ENCODE measurements around the gene ACTR2.
"Not testable (repeated sequence)": the region's sequence is repeated elsewhere in the genome, so short reads cannot be mapped to it uniquely, and the experiment has no call there.

ACTR2 gene

GRCh38 chr2:65228263-65228750, 676 bp downstream of the ACTR2 start:
- DNase-seq (ENCODE audit: low read depth): no peak

- DNase-seq (ENCODE audit: low read depth): no peak
Measured at GRCh38 chr2:65231121-65231520, 3.5 kb downstream of the ACTR2 start.

GRCh38 chr2:65231892-65232477, 4.4 kb downstream of the ACTR2 start:
- no peak for DNase-seq (ENCODE audit: low read depth)

GRCh38 chr2:65232636-65233035, 5.0 kb downstream of the ACTR2 start:
- no peak for DNase-seq (ENCODE audit: low read depth)

GRCh38 chr2:65240657-65241056, 13.0 kb downstream of the ACTR2 start:
- DNase-seq (ENCODE audit: low read depth): no peak

GRCh38 chr2:65244452-65244851, 16.8 kb downstream of the ACTR2 start:
- not testable (repeated sequence) for DNase-seq (ENCODE audit: low read depth)

- no peak for DNase-seq (ENCODE audit: low read depth)
Measured at GRCh38 chr2:65252640-65253039, 25.0 kb downstream of the ACTR2 start.

- DNase-seq (ENCODE audit: low read depth): no peak
Measured at GRCh38 chr2:65255356-65255755, 27.7 kb downstream of the ACTR2 start.

GRCh38 chr2:65256054-65256453, 28.4 kb downstream of the ACTR2 start:
- DNase-seq (ENCODE audit: low read depth): no peak

- not testable (repeated sequence) for DNase-seq (ENCODE audit: low read depth)
Measured at GRCh38 chr2:65257866-65258265, 30.2 kb downstream of the ACTR2 start.

- no peak for DNase-seq (ENCODE audit: low read depth)
Measured at GRCh38 chr2:65261676-65262075, 34.0 kb downstream of the ACTR2 start.

GRCh38 chr2:65263262-65263661, 35.6 kb downstream of the ACTR2 start:
- DNase-seq (ENCODE audit: low read depth): no peak

- no peak for DNase-seq (ENCODE audit: low read depth)
Measured at GRCh38 chr2:65263986-65264385, 36.4 kb downstream of the ACTR2 start.

- DNase-seq (ENCODE audit: low read depth): peak; percentile 14
Measured at GRCh38 chr2:65264821-65265670, 37.4 kb downstream of the ACTR2 start.

GRCh38 chr2:65265671-65266045, 38.0 kb downstream of the ACTR2 start:
- DNase-seq (ENCODE audit: low read depth): no peak

GRCh38 chr2:65267008-65267407, 39.4 kb downstream of the ACTR2 start:
- DNase-seq (ENCODE audit: low read depth): no peak

- DNase-seq (ENCODE audit: low read depth): no peak
Measured at GRCh38 chr2:65268957-65269356, 41.3 kb downstream of the ACTR2 start.

GRCh38 chr2:65273344-65273743, 45.7 kb downstream of the ACTR2 start:
- DNase-seq (ENCODE audit: low read depth): no peak

GRCh38 chr2:65275141-65275915, 47.7 kb downstream of the ACTR2 start:
- no peak for DNase-seq (ENCODE audit: low read depth)

- DNase-seq (ENCODE audit: low read depth): no peak
Measured at GRCh38 chr2:65276609-65277008, 49.0 kb downstream of the ACTR2 start.

GRCh38 chr2:65277118-65277517, 49.5 kb downstream of the ACTR2 start:
- DNase-seq (ENCODE audit: low read depth): no peak

- DNase-seq (ENCODE audit: low read depth): no peak
Measured at GRCh38 chr2:65277791-65278483, 50.3 kb downstream of the ACTR2 start.
